ENCODE results near the gene S100A6. TPM values are rescaled to one million over a fixed set of nuclear protein-coding genes. Genes with fewer than 3 reads are reported as not detected.
A peak's percentile ranks its signal among the peaks of the same experiment; 100 is the strongest.

The S100A6 gene
- total RNA-seq, 2 donors from 2014 or later: 3.7 to 7.5 TPM

GRCh38 chr1:153495536-153495935 lies 40.3 kb downstream of the S100A6 start:
- Mint-ChIP-seq H3K27me3 (ENCODE audit: insufficient read depth) (peaks cover 3% of the 10 kb centered on the region), H3K4me1 (peaks cover 11% of the 10 kb centered on the region), H3K9me3 (no peaks in the 10 kb centered on the region), H3K4me3 (no peak overlapping the region), H3K36me3 (ENCODE audit: low read depth) (no peaks in the 10 kb centered on the region), H3K27ac (peak overlapping the region; percentile 74)
- H3K9me3 ChIP-seq (ENCODE audit: control insufficient read depth, low read length): no peaks in the 10 kb centered on the region
- H3K36me3 ChIP-seq (ENCODE audit: control insufficient read depth, insufficient read depth, low read length): no peaks in the 10 kb centered on the region
- no peak overlapping the region for H3K4me3 ChIP-seq (ENCODE audit: low read length)
- H3K27me3 ChIP-seq (ENCODE audit: control insufficient read depth, insufficient read depth, low read length, poor library complexity, severe bottlenecking): no peaks in the 10 kb centered on the region
- no peak overlapping the region for H3K9ac ChIP-seq (ENCODE audit: extremely low read depth, low read length, poor library complexity, severe bottlenecking)
- no peak for DNase-seq
- WGBS, 2 experiments (ENCODE audit: insufficient coverage in 1 of 2, insufficient read length in 1 of 2): 84 to 95% methylated on average over 4 to 6 of the region's 6 CpGs
- TF ChIP-seq CTCF (conservative IDR thresholded peaks at IDR 0.05): no peak
- no peaks in the 10 kb centered on the region for H3K4me1 ChIP-seq (ENCODE audit: control insufficient read depth, insufficient read depth, low read length)
- no peak overlapping the region for H3K27ac ChIP-seq (ENCODE audit: low read depth, low read length)

- 45 to 82% methylated on average over 1 to 6 of the region's 6 CpGs for WGBS, 2 experiments (ENCODE audit: insufficient coverage in 1 of 2, insufficient read length in 1 of 2)
- H3K4me3 Mint-ChIP-seq: no peak overlapping the region
- peak; percentile 96 for TF ChIP-seq CTCF (conservative IDR thresholded peaks at IDR 0.05)
- H3K27ac Mint-ChIP-seq: peak overlapping the region; percentile 74
- H3K36me3 Mint-ChIP-seq (ENCODE audit: low read depth): no peaks in the 10 kb centered on the region
- Histone ChIP-seq H3K4me3 (ENCODE audit: low read length) (no peak overlapping the region), H3K9ac (ENCODE audit: extremely low read depth, low read length, poor library complexity, severe bottlenecking) (no peak overlapping the region), H3K27me3 (ENCODE audit: control insufficient read depth, insufficient read depth, low read length, poor library complexity, severe bottlenecking) (no peaks in the 10 kb centered on the region), H3K36me3 (ENCODE audit: control insufficient read depth, insufficient read depth, low read length) (no peaks in the 10 kb centered on the region), H3K9me3 (ENCODE audit: control insufficient read depth, low read length) (no peaks in the 10 kb centered on the region), H3K4me1 (ENCODE audit: control insufficient read depth, insufficient read depth, low read length) (no peaks in the 10 kb centered on the region), H3K27ac (ENCODE audit: low read depth, low read length) (no peak overlapping the region)
- peaks cover 11% of the 10 kb centered on the region for H3K4me1 Mint-ChIP-seq
- peak; percentile 99 for DNase-seq
- H3K27me3 Mint-ChIP-seq (ENCODE audit: insufficient read depth): peaks cover 3% of the 10 kb centered on the region
- H3K9me3 Mint-ChIP-seq: no peaks in the 10 kb centered on the region
Measured at GRCh38 chr1:153494976-153495535, 40.7 kb downstream of the S100A6 start.

DNA sequence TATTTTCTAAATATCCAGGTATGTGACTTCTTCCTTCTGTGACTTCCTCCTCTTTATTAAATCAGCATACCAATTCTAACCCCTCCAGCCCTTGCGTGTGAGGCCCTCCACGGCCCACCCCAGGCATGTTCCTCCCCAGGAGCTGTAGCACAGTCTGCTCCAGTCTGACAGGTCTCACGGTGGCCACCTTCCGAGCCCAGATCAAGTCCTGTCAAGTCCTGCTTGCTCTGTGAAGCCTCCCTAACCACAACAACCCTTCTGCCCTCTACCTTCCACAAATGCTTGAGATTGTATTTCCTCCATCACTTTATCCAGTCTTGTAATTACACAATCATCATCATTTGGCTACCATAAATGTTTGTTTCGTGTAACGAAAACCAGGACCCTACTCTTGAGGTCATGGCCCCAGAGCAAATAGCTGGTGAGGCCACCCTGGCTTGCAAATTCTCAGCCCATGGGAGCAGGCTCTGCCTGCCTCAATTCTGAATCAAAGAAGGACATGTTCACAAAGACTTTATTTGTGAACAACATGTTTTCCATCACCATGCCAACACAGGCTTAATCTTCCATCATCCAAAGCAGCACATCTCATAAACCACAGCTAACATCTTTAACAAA lies 42.3 kb downstream of the S100A6 start:
- no peaks in the 10 kb centered on the region for H3K9me3 Mint-ChIP-seq
- H3K4me1 ChIP-seq (ENCODE audit: control insufficient read depth, insufficient read depth, low read length): no peaks in the 10 kb centered on the region
- WGBS, 2 experiments (ENCODE audit: insufficient coverage in 1 of 2, insufficient read length in 1 of 2): 90 to 100% methylated on average over 2 to 6 of the region's 6 CpGs
- no peak overlapping the region for H3K4me3 ChIP-seq (ENCODE audit: low read length)
- no peaks in the 10 kb centered on the region for H3K9me3 ChIP-seq (ENCODE audit: control insufficient read depth, low read length)
- no peak overlapping the region for H3K27ac Mint-ChIP-seq
- no peak overlapping the region for H3K4me3 Mint-ChIP-seq
- H3K27me3 Mint-ChIP-seq (ENCODE audit: insufficient read depth): no peaks in the 10 kb centered on the region
- no peaks in the 10 kb centered on the region for H3K36me3 Mint-ChIP-seq (ENCODE audit: low read depth)
- H3K4me1 Mint-ChIP-seq: peaks cover 11% of the 10 kb centered on the region
- no peak for TF ChIP-seq CTCF (conservative IDR thresholded peaks at IDR 0.05)
- H3K9ac ChIP-seq (ENCODE audit: extremely low read depth, low read length, poor library complexity, severe bottlenecking): no peak overlapping the region
- no peaks in the 10 kb centered on the region for H3K36me3 ChIP-seq (ENCODE audit: control insufficient read depth, insufficient read depth, low read length)
- H3K27ac ChIP-seq (ENCODE audit: low read depth, low read length): peak overlapping the region; percentile 49
- no peak for DNase-seq
- H3K27me3 ChIP-seq (ENCODE audit: control insufficient read depth, insufficient read depth, low read length, poor library complexity, severe bottlenecking): no peaks in the 10 kb centered on the region

Data from endodermal cell (in vitro differentiated cells).